Measurements from ENCODE around the gene TCF12.

Gene TCF12

DNA sequence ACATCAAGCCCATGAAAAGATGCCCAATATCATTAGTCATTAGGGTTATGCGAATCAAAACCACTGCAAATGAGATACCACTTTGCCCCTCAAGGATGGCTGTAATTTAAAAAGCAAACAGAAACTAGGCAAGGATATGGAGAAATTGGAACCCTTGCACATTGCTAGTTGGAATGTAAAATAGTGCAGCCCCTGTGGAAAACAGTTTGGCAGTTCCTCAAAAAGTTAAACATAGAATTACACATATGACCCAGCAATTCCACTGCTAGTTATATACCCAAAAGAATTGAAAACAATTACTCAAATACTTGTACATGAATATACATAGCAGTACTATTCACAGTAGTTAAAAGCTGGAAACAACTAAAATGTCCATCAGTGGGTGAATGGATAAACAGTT, 271.0 kb downstream of the TCF12 start:
- Histone ChIP-seq H3K27ac (ENCODE audit: low read depth, low read length) (no peak overlapping the region), H3K4me3 (ENCODE audit: low read depth in 1 of 2, low read length in 2 of 2) (no peak overlapping the region), H3K9me3 (ENCODE audit: control insufficient read depth in 1 of 2, low read length in 2 of 2) (no peaks in the 10 kb centered on the region), H3K27me3 (ENCODE audit: control insufficient read depth in 1 of 2, insufficient read depth in 2 of 2, low read length in 2 of 2) (no peaks in the 10 kb centered on the region), H3K9ac (ENCODE audit: low read depth in 1 of 2, low read length in 2 of 2) (no peak overlapping the region), H3K36me3 (ENCODE audit: control insufficient read depth in 1 of 2, insufficient read depth in 2 of 2, low read length in 2 of 2) (peaks cover 10 to 20% of the 10 kb centered on the region in 2 donors), H3K4me1 (ENCODE audit: control insufficient read depth in 1 of 2, insufficient read depth in 2 of 2, low read length in 2 of 2) (peaks cover 1 to 2% of the 10 kb centered on the region in 2 donors)

DNA sequence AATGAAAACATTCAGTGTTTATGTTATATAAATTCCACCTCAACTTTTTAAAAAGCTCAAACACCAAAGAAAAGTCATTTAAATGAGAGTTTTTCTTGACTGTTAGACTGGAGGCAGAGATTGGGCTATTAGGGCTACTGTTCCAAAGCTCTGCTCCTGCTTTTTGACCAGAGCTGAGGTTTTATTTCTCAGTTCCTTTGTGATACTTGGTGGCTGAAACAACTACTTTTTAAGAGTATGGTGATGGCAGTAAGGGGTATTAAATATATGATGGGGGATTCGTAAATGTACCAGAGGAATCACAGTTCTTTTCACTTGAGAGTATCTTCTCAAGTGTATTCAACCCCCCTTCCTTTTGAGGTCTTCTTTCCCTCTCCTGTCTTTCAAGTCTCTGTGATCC, 271.8 kb downstream of the TCF12 start:
- H3K27ac ChIP-seq (ENCODE audit: low read depth, low read length) = no peak overlapping the region
- no peaks in the 10 kb centered on the region for H3K9me3 ChIP-seq (ENCODE audit: control insufficient read depth in 1 of 2, low read length in 2 of 2)
- no peaks in the 10 kb centered on the region for H3K4me1 ChIP-seq (ENCODE audit: control insufficient read depth in 1 of 2, insufficient read depth in 2 of 2, low read length in 2 of 2)
- H3K36me3 ChIP-seq (ENCODE audit: control insufficient read depth in 1 of 2, insufficient read depth in 2 of 2, low read length in 2 of 2) = peaks cover 10 to 23% of the 10 kb centered on the region in 2 donors
- no peak overlapping the region for H3K4me3 ChIP-seq (ENCODE audit: low read depth in 1 of 2, low read length in 2 of 2)
- H3K9ac ChIP-seq (ENCODE audit: low read depth in 1 of 2, low read length in 2 of 2) = no peak overlapping the region
- no peaks in the 10 kb centered on the region for H3K27me3 ChIP-seq (ENCODE audit: control insufficient read depth in 1 of 2, insufficient read depth in 2 of 2, low read length in 2 of 2)

DNA sequence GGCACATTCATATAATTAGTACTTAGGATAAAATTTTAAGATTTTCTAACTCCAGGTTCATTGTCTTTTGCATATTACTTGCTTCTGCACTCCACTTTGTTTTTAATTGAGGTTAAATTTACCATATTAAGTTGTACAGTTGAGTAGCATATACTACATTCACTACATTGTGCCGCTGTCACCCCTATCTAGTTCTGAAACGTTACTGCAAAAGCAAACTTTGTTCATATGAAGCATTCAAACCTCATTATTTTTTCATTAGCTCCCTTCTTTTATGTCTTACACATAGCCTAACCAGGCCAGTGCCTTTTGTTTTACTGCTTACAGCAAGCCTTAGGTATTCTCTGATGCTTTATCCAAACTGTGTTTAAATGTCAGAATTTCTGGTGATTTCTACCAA, 274.7 kb downstream of the TCF12 start:
- Histone ChIP-seq H3K27ac (ENCODE audit: low read depth, low read length) (no peak overlapping the region), H3K36me3 (ENCODE audit: control insufficient read depth in 1 of 2, insufficient read depth in 2 of 2, low read length in 2 of 2) (peaks cover 15 to 26% of the 10 kb centered on the region in 2 donors), H3K4me3 (ENCODE audit: low read depth in 1 of 2, low read length in 2 of 2) (no peak overlapping the region), H3K9me3 (ENCODE audit: control insufficient read depth in 1 of 2, low read length in 2 of 2) (no peaks in the 10 kb centered on the region), H3K9ac (ENCODE audit: low read depth in 1 of 2, low read length in 2 of 2) (no peak overlapping the region), H3K4me1 (ENCODE audit: control insufficient read depth in 1 of 2, insufficient read depth in 2 of 2, low read length in 2 of 2) (peaks cover under 1 to 5% of the 10 kb centered on the region in 2 donors), H3K27me3 (ENCODE audit: control insufficient read depth in 1 of 2, insufficient read depth in 2 of 2, low read length in 2 of 2) (no peaks in the 10 kb centered on the region)

DNA sequence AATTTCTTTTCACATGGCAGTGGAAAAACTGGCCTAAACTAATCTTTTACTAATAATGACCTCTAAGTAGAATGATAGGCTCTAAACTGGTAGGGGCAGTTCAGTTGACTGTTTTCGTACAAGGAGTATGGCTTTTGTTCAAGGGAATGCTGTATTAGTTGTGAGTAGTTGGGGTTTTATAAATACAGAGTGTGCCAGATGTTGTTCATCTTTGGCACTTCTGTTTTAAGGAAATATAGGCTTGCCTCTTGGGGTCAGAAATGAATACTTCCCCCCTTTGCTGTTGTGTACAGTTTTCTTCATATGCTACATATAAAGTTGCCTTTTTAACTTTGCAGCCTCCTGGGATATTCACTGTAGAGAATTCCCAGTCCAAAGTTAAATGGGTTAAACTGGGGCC, 276.9 kb downstream of the TCF12 start:
- no peak overlapping the region for H3K4me3 ChIP-seq (ENCODE audit: low read depth in 1 of 2, low read length in 2 of 2)
- no peak overlapping the region for H3K9ac ChIP-seq (ENCODE audit: low read depth in 1 of 2, low read length in 2 of 2)
- H3K27me3 ChIP-seq (ENCODE audit: control insufficient read depth in 1 of 2, insufficient read depth in 2 of 2, low read length in 2 of 2) = no peaks in the 10 kb centered on the region
- no peak overlapping the region for H3K27ac ChIP-seq (ENCODE audit: low read depth, low read length)
- H3K36me3 ChIP-seq (ENCODE audit: control insufficient read depth in 1 of 2, insufficient read depth in 2 of 2, low read length in 2 of 2) = peaks cover 15 to 26% of the 10 kb centered on the region in 2 donors
- H3K4me1 ChIP-seq (ENCODE audit: control insufficient read depth in 1 of 2, insufficient read depth in 2 of 2, low read length in 2 of 2) = peaks cover 14 to 19% of the 10 kb centered on the region in 2 donors
- no peaks in the 10 kb centered on the region for H3K9me3 ChIP-seq (ENCODE audit: control insufficient read depth in 1 of 2, low read length in 2 of 2)

DNA sequence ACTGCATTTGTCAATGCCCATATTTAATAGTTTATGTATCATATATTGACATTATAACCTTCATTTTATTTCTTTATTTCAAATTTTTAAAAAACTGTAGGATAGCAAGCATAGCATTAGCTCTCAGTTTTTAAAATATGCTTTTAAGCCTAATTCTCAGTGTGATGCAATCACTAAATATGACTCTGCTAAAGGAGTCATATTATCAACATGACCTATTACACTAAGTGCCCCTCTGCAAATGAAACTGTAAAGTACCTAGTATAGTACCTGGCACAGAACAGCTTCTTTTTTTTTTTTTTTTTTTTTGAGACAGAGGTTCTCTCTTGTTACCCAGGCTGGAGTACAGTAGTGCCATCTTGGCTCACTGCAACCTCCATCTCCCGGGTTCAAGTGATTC, 278.4 kb downstream of the TCF12 start:
- Histone ChIP-seq H3K4me1 (ENCODE audit: control insufficient read depth in 1 of 2, insufficient read depth in 2 of 2, low read length in 2 of 2) (peaks cover 21 to 31% of the 10 kb centered on the region in 2 donors), H3K36me3 (ENCODE audit: control insufficient read depth in 1 of 2, insufficient read depth in 2 of 2, low read length in 2 of 2) (peaks cover 15 to 26% of the 10 kb centered on the region in 2 donors), H3K9me3 (ENCODE audit: control insufficient read depth in 1 of 2, low read length in 2 of 2) (no peaks in the 10 kb centered on the region), H3K9ac (ENCODE audit: low read depth in 1 of 2, low read length in 2 of 2) (no peak overlapping the region), H3K27ac (ENCODE audit: low read depth, low read length) (no peak overlapping the region), H3K4me3 (ENCODE audit: low read depth in 1 of 2, low read length in 2 of 2) (no peak overlapping the region), H3K27me3 (ENCODE audit: control insufficient read depth in 1 of 2, insufficient read depth in 2 of 2, low read length in 2 of 2) (no peaks in the 10 kb centered on the region)

DNA sequence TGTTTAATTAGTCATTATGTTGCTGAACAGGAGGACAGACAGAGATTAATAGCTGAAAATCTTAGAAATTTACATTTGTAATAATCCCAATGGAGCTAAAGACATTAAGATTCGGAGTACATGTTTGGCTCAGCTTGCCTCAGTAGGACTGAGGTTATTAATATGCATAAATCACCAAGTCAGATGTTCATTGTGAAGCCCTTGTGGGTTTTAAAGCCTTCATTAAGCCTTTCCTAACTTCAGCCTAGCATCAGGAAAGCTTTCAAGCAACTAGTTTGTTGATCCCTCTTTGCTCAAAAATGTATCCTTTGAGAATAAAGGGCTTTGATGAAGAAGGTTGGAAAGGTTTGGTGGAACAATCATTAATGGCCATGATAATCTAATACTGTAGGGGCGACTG, 279.7 kb downstream of the TCF12 start:
- Histone ChIP-seq H3K36me3 (ENCODE audit: control insufficient read depth in 1 of 2, insufficient read depth in 2 of 2, low read length in 2 of 2) (peaks cover 11 to 15% of the 10 kb centered on the region in 2 donors), H3K9me3 (ENCODE audit: control insufficient read depth in 1 of 2, low read length in 2 of 2) (no peaks in the 10 kb centered on the region), H3K9ac (ENCODE audit: low read depth in 1 of 2, low read length in 2 of 2) (no peak overlapping the region), H3K27me3 (ENCODE audit: control insufficient read depth in 1 of 2, insufficient read depth in 2 of 2, low read length in 2 of 2) (no peaks in the 10 kb centered on the region), H3K27ac (ENCODE audit: low read depth, low read length) (no peak overlapping the region), H3K4me1 (ENCODE audit: control insufficient read depth in 1 of 2, insufficient read depth in 2 of 2, low read length in 2 of 2) (peaks cover 21 to 32% of the 10 kb centered on the region in 2 donors), H3K4me3 (ENCODE audit: low read depth in 1 of 2, low read length in 2 of 2) (no peak overlapping the region)

DNA sequence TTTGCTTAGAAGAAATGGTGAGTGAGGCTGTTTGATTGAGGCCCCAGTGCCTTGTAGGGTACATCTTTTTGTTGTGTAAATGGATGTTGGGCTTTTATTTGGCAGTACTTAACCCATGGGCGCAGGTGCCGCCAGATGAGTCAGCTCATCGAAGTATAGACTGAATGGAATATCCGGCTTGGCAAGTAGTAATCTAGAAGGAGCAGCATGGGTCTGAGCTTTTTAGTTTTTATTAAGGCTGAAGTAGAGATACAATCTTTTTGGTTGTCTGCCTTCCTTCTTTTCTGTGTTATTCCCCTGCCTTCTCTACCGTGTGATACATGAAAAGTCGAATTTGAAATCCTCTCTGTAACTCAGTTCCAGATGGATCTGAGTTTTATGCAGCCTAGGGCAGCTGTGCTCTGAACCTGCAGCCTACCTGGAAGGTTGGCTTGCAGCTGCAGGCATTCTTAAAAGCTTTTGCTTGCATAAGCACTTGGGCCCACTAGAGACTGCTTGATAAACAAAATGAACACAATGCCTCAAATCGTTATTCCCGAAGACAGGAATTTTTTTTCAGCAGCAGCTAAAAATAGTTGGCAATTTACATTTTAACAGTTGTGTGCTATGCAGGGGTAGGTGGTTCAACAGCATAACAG, 280.3 kb downstream of the TCF12 start:
- H3K27ac ChIP-seq (ENCODE audit: low read depth, low read length) = no peak overlapping the region
- peaks cover 21 to 32% of the 10 kb centered on the region in 2 donors for H3K4me1 ChIP-seq (ENCODE audit: control insufficient read depth in 1 of 2, insufficient read depth in 2 of 2, low read length in 2 of 2)
- peak overlapping the region in 1 of 2 donors; percentile 8 for H3K4me3 ChIP-seq (ENCODE audit: low read depth in 1 of 2, low read length in 2 of 2)
- H3K9me3 ChIP-seq (ENCODE audit: control insufficient read depth in 1 of 2, low read length in 2 of 2) = no peaks in the 10 kb centered on the region
- no peak overlapping the region for H3K9ac ChIP-seq (ENCODE audit: low read depth in 1 of 2, low read length in 2 of 2)
- peaks cover 6 to 10% of the 10 kb centered on the region in 2 donors for H3K36me3 ChIP-seq (ENCODE audit: control insufficient read depth in 1 of 2, insufficient read depth in 2 of 2, low read length in 2 of 2)
- H3K27me3 ChIP-seq (ENCODE audit: control insufficient read depth in 1 of 2, insufficient read depth in 2 of 2, low read length in 2 of 2) = no peaks in the 10 kb centered on the region

DNA sequence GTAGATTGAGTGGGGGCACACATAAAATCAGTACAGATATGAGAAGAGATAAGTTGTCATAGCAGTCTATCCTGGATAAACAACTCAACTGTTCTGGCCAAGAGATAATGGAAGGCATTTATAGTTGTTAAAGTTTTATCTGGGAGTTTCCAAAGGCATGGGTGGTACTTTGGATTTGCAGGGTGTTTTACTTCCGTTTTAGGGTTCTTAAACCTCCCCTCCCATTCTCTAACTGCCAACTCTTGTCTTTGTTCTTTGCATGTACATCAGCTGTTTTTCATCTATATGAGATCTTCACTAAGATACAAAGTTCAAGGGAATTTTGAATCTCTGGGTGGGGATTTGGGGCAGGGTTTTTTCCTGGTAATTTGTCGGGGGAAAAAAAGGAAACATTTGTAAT, 283.1 kb downstream of the TCF12 start:
- peaks cover 21 to 32% of the 10 kb centered on the region in 2 donors for H3K4me1 ChIP-seq (ENCODE audit: control insufficient read depth in 1 of 2, insufficient read depth in 2 of 2, low read length in 2 of 2)
- H3K27ac ChIP-seq (ENCODE audit: low read depth, low read length) = no peak overlapping the region
- peaks cover 6 to 7% of the 10 kb centered on the region in 2 donors for H3K36me3 ChIP-seq (ENCODE audit: control insufficient read depth in 1 of 2, insufficient read depth in 2 of 2, low read length in 2 of 2)

DNA sequence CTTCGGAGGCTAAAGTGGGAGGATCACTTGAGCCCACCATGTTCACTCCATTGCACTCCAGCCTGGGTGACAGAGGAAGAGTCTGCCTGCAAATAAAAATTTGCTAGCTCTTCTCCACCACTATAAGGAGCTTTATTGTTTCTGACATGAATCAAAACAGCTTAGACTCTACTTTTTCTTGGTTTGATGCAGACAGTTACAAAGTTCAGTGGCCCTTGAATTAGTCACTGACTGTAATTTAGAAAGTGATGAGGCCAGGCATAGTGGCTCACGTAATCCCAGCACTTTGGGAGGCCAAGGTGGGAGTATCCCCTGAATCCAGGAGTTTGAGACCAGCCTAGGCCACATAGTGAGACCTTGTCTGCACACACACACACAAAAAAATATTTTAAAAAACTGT, 285.5 kb downstream of the TCF12 start:
- Histone ChIP-seq H3K9me3 (ENCODE audit: control insufficient read depth in 1 of 2, low read length in 2 of 2) (no peaks in the 10 kb centered on the region), H3K4me1 (ENCODE audit: control insufficient read depth in 1 of 2, insufficient read depth in 2 of 2, low read length in 2 of 2) (peaks cover 13 to 20% of the 10 kb centered on the region in 2 donors), H3K36me3 (ENCODE audit: control insufficient read depth in 1 of 2, insufficient read depth in 2 of 2, low read length in 2 of 2) (no peaks in the 10 kb centered on the region), H3K9ac (ENCODE audit: low read depth in 1 of 2, low read length in 2 of 2) (no peak overlapping the region), H3K4me3 (ENCODE audit: low read depth in 1 of 2, low read length in 2 of 2) (no peak overlapping the region), H3K27me3 (ENCODE audit: control insufficient read depth in 1 of 2, insufficient read depth in 2 of 2, low read length in 2 of 2) (no peaks in the 10 kb centered on the region), H3K27ac (ENCODE audit: low read depth, low read length) (no peak overlapping the region)

More for the DNA sequence above, 283.1 kb downstream of the TCF12 start:
- Histone ChIP-seq H3K9ac (ENCODE audit: low read depth in 1 of 2, low read length in 2 of 2) (no peak overlapping the region), H3K27me3 (ENCODE audit: control insufficient read depth in 1 of 2, insufficient read depth in 2 of 2, low read length in 2 of 2) (no peaks in the 10 kb centered on the region), H3K4me3 (ENCODE audit: low read depth in 1 of 2, low read length in 2 of 2) (no peak overlapping the region), H3K9me3 (ENCODE audit: control insufficient read depth in 1 of 2, low read length in 2 of 2) (no peaks in the 10 kb centered on the region)

DNA sequence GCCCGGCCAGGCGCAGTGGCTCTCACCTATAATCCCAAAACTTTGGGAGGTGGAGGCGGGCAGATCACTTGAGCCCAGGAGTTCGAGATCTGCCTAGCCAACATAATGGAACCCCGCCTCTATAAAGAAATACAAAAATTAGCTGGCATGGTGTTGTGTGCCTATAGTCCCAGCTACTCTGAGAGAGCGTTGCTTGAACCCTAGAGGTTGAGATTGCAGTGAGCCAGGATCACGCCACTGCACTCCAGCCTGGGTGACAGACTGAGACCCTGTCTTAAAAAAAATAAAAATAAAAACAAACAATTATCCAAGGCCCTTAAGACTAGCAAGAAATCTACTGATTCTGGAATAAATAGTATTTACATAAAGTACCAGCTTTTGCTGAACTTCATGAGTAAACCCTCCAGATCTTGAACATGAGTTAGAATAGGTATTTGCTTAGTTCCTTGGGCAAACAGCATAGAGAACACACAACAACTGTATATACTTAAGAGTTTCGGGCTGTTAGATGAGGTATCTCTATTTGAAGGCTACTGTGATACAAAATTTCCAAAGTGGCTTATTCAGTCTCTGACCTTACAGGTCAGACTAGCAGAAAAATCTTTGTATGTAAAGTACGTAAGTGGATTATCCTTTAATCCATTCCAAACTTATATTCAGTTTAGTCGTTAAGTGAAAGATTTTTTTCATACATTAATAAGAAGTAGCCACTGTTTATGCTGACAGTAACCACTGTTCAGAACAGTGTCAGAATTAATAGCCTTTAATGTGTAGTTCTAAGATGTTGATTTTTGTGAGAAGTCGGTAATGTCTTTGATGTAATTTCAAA, 286.8 kb downstream of the TCF12 start:
- Histone ChIP-seq H3K36me3 (ENCODE audit: control insufficient read depth in 1 of 2, insufficient read depth in 2 of 2, low read length in 2 of 2) (no peaks in the 10 kb centered on the region), H3K9me3 (ENCODE audit: control insufficient read depth in 1 of 2, low read length in 2 of 2) (no peaks in the 10 kb centered on the region), H3K9ac (ENCODE audit: low read depth in 1 of 2, low read length in 2 of 2) (no peak overlapping the region), H3K27ac (ENCODE audit: low read depth, low read length) (no peak overlapping the region), H3K27me3 (ENCODE audit: control insufficient read depth in 1 of 2, insufficient read depth in 2 of 2, low read length in 2 of 2) (no peaks in the 10 kb centered on the region), H3K4me3 (ENCODE audit: low read depth in 1 of 2, low read length in 2 of 2) (no peak overlapping the region), H3K4me1 (ENCODE audit: control insufficient read depth in 1 of 2, insufficient read depth in 2 of 2, low read length in 2 of 2) (peaks cover 6 to 14% of the 10 kb centered on the region in 2 donors)

All from duodenal mucosa (tissue), 2 donors.